SU-DHL-6 (cell line): ENCODE measurements around the gene C16orf95.

Experiments
- H2AFZ ChIP-seq: fragments of 200-600 bp; sonication (generic); 2 replicates; pipeline ENCODE4 v1.6.1; 2014; ENCODE audit warnings: low read depth, mild to moderate bottlenecking, moderate library complexity, mixed read lengths, antibody characterized with exemption, low read length; ENCODE audit not compliant: severe bottlenecking
- H3F3A ChIP-seq: fragments of 200-600 bp; shearing (Covaris generic); 2 replicates; pipeline ENCODE4 v1.6.0; 2016; ENCODE audit warnings: antibody characterized with exemption, mild to moderate bottlenecking; ENCODE audit not compliant: insufficient read depth
- H3K27ac ChIP-seq: fragments of 200-600 bp; sonication (generic); 2 replicates; pipeline ENCODE4 v1.5.1; 2016; ENCODE audit warnings: low read depth, mild to moderate bottlenecking, low read length, moderate library complexity, mixed read lengths
- H3K27me3 ChIP-seq: fragments of 200-600 bp; sonication (generic), shearing (Covaris generic); 2 replicates; pipeline ENCODE4 v1.6.0; 2014; ENCODE audit warnings: mild to moderate bottlenecking, low read length
- H3K36me3 ChIP-seq: fragments of 200-600 bp; sonication (generic); 2 replicates; pipeline ENCODE4 v1.6.1; 2014; ENCODE audit warnings: mild to moderate bottlenecking, low read length, mixed read lengths
- H3K4me2 ChIP-seq: fragments of 300-600, 200-600 bp; shearing (Covaris generic), sonication (generic); 2 replicates; pipeline ENCODE4 v1.6.0; 2014; ENCODE audit warnings: low read length, low read depth, mild to moderate bottlenecking; ENCODE audit not compliant: poor library complexity, severe bottlenecking
- H3K4me3 ChIP-seq: fragments of 200-600 bp; sonication (generic); 2 replicates; pipeline ENCODE4 v1.5.1; 2014; ENCODE audit warnings: antibody characterized with exemption, low read length, mild to moderate bottlenecking, mixed read lengths; ENCODE audit not compliant: insufficient read depth, poor library complexity, severe bottlenecking
- H3K79me2 ChIP-seq: fragments of 200-600 bp; sonication (generic); 2 replicates; pipeline ENCODE4 v1.6.1; 2014; ENCODE audit warnings: mild to moderate bottlenecking, low read length, moderate library complexity; ENCODE audit not compliant: insufficient read depth
- H3K9ac ChIP-seq: fragments of 200-600 bp; sonication (generic); 2 replicates; pipeline ENCODE4 v1.7.0; 2014; ENCODE audit warnings: mild to moderate bottlenecking, low read length
- H3K9me2 ChIP-seq: fragments of 200-600 bp; sonication (generic); replicated peaks from 2 replicates; pipeline ENCODE4 v1.6.1; 2014; ENCODE audit warnings: low read length; ENCODE audit not compliant: insufficient read depth
- H3K9me3 ChIP-seq: fragments of 200-600 bp; sonication (generic); 2 replicates; pipeline ENCODE4 v1.6.1; 2014; ENCODE audit warnings: low read length, mixed read lengths; ENCODE audit not compliant: insufficient read depth
- H4K20me1 ChIP-seq: fragments of 200-600 bp; sonication (generic); 2 replicates; pipeline ENCODE4 v1.6.1; 2014; ENCODE audit warnings: low read depth, mild to moderate bottlenecking, antibody characterized with exemption, low read length, moderate library complexity, mixed read lengths
- EZH2phosphoT487 ChIP-seq: fragments of 200-600 bp; sonication (generic), shearing (Covaris generic); conservative IDR thresholded peaks from 2 replicates; pipeline ENCODE4 v1.6.1; 2018; ENCODE audit warnings: mild to moderate bottlenecking, antibody characterized with exemption, low read length, moderate library complexity, mixed read lengths
- TF ChIP-seq, protein P1 (sequence below): fragments of 200-600 bp; sonication (generic); IDR thresholded peaks from one replicate; pipeline ENCODE4 v1.5.1; 2017; ENCODE audit warnings: antibody characterized with exemption, mild to moderate bottlenecking, low read length, moderate library complexity; ENCODE audit not compliant: insufficient read depth, poor library complexity, severe bottlenecking

The C16orf95 gene

DNA sequence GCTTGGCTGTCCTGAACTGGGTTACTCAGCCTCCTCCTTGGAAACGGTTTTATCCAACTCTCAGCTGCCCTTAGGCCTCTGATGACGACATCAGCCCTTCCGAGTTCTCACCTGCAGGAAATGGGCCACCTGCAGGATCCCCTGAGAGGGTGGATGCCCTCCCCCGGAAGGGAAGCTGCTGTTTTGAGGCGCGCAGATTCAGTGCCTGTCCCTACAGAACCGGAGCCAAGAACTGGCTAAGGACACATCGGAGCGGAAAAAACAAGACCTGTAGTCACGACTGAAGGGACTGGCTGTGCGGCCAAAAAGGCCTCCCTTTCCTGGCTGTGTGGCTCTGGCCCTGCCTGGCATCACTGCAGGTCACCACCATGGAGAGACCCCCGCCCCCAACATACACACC lies 11.7 kb upstream of the C16orf95 start:
- H3K4me2 ChIP-seq: no peak overlapping the region
- no peaks in the 10 kb centered on the region for H4K20me1 ChIP-seq
- no peaks in the 10 kb centered on the region for H3K9me2 ChIP-seq
- no peak for TF ChIP-seq EZH2phosphoT487
- TF ChIP-seq, protein P1, sequence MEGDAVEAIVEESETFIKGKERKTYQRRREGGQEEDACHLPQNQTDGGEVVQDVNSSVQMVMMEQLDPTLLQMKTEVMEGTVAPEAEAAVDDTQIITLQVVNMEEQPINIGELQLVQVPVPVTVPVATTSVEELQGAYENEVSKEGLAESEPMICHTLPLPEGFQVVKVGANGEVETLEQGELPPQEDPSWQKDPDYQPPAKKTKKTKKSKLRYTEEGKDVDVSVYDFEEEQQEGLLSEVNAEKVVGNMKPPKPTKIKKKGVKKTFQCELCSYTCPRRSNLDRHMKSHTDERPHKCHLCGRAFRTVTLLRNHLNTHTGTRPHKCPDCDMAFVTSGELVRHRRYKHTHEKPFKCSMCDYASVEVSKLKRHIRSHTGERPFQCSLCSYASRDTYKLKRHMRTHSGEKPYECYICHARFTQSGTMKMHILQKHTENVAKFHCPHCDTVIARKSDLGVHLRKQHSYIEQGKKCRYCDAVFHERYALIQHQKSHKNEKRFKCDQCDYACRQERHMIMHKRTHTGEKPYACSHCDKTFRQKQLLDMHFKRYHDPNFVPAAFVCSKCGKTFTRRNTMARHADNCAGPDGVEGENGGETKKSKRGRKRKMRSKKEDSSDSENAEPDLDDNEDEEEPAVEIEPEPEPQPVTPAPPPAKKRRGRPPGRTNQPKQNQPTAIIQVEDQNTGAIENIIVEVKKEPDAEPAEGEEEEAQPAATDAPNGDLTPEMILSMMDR: no peak
- no peaks in the 10 kb centered on the region for H3K9me3 ChIP-seq
- no peak overlapping the region for H3K27ac ChIP-seq
- no peaks in the 10 kb centered on the region for H3K36me3 ChIP-seq
- H3K9ac ChIP-seq: no peak overlapping the region
- H3K27me3 ChIP-seq: no peaks in the 10 kb centered on the region
- no peaks in the 10 kb centered on the region for H3K79me2 ChIP-seq
- H3F3A ChIP-seq: no peaks in the 10 kb centered on the region
- H2AFZ ChIP-seq: no peak overlapping the region
- no peak overlapping the region for H3K4me3 ChIP-seq

DNA sequence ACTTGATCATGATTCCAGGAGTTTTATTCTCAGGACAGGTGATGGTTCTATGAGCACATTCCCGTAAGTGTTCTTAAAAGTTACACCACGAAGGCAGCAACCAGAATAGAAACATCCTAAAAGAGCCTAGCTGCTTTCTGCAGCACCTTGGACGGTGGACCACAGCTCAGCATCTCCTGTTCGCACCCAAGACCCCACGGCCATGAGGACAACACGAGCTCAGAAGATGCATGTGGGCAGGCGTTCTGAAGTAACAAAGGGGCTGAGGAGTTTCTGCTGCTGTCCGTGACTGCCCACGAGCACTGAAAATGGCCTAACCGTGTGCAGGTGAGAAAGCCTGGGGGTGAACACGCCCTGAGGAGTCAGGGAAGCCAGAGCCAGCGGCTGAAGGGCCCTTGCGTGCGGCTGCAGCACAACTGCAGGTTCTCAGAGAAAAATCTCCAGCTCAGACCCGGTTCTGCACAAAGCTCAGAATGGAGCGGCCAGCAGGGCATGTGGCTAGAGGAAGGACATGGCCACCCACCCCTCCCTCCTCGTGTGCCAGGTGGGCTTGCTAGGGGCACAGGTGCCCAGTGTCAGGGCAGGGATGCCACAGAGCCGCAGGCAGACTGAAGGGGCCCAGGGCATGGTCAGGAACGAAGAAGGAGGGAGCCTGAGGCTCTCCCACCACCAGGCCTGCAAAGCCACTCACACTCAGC lies 10.8 kb upstream of the C16orf95 start:
- Histone ChIP-seq H3K36me3 (no peaks in the 10 kb centered on the region), H3K4me3 (no peak overlapping the region), H3F3A (no peaks in the 10 kb centered on the region), H3K9me2 (no peaks in the 10 kb centered on the region), H3K4me2 (no peak overlapping the region), H3K79me2 (no peaks in the 10 kb centered on the region), H3K9me3 (no peaks in the 10 kb centered on the region), H2AFZ (no peak overlapping the region), H3K27me3 (no peaks in the 10 kb centered on the region), H3K27ac (no peak overlapping the region), H4K20me1 (no peaks in the 10 kb centered on the region), H3K9ac (no peak overlapping the region)
- TF ChIP-seq, protein P1: no peak

DNA sequence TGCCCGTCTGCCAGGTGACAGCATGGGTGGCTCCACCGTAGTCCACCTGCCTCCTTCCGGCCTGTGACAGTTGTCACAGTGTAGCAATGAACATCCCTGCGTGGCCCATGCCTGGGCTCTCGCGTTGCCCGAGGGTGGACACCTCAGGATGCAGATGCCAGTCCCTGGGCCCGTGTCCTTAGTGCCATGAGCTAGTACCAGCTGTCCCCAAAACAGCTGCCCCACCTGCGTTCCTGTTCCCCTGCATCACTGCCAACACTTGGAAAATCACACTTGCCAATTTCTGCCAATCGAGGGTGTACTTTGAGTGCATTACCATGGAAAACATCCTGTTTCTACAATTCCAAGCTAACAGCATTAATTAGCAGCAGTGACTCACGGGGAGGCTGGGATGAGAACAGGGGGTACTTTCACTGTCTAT lies 9.0 kb upstream of the C16orf95 start:
- Histone ChIP-seq H3K79me2 (no peaks in the 10 kb centered on the region), H3K4me3 (no peak overlapping the region), H3K27ac (no peak overlapping the region), H3K27me3 (no peaks in the 10 kb centered on the region), H2AFZ (no peak overlapping the region), H3K9ac (no peak overlapping the region), H3K4me2 (no peak overlapping the region), H3K9me2 (no peaks in the 10 kb centered on the region), H4K20me1 (no peaks in the 10 kb centered on the region), H3K9me3 (no peaks in the 10 kb centered on the region), H3F3A (no peaks in the 10 kb centered on the region), H3K36me3 (no peaks in the 10 kb centered on the region)
- TF ChIP-seq EZH2phosphoT487: no peak
- TF ChIP-seq, protein P1: no peak
